Right lobe of liver (tissue), 6 donors: Measurements from ENCODE around the gene RASIP1. TPM values are rescaled to one million over a fixed set of nuclear protein-coding genes. Genes with fewer than 3 reads are reported as not detected.

ENCODE experiments used
- ATAC-seq, 4 donors: fragments of 200-7000 bp; cut with Tn5 transposase; one replicate each; pipeline ENCODE4 v1.9.1; 2020; ENCODE audit warnings: mild to moderate bottlenecking in 4 of 4, moderate library complexity in 4 of 4
- DNase-seq, 3 donors: peaks; one replicate each; pipeline ENCODE4 v3.0.0-alpha.2; 2020
- H3K27ac ChIP-seq, 3 donors: fragments of 200-600 bp; one replicate each; pipeline ENCODE4 v1.8.0; 2022
- H3K27me3 ChIP-seq, 2 donors: fragments of 200-600 bp; one replicate each; pipeline ENCODE4 v1.8.0; 2022
- H3K36me3 ChIP-seq, 4 donors: fragments of 200-600 bp; sonication (generic) in 1 of 4; one replicate each; pipeline versions ENCODE4 v1.5.1 to v1.8.0; 2017 to 2022; ENCODE audit warnings: control low read depth in 1 of 4
- H3K4me1 ChIP-seq, 4 donors: fragments of 200-600 bp; sonication (generic) in 1 of 4; one replicate each; pipeline versions ENCODE4 v1.5.1 to v1.8.0; 2017 to 2022; ENCODE audit warnings: control low read depth in 1 of 4
- H3K4me3 ChIP-seq, 3 donors: fragments of 200-600 bp; one replicate each; pipeline ENCODE4 v1.8.0; 2022
- H3K9me3 ChIP-seq, 4 donors: fragments of 200-600 bp; sonication (generic) in 1 of 4; one replicate each; pipeline versions ENCODE4 v1.5.1 to v1.8.0; 2017 to 2022; ENCODE audit warnings: control low read depth in 1 of 4
- CTCF ChIP-seq, 4 donors: fragments of 200-600 bp in 3 of 4; fragments of 450-650 bp in 1 of 4; IDR thresholded peaks; one replicate each; pipeline versions ENCODE4 v1.5.1 to v1.8.0; 2016 to 2022; ENCODE audit warnings: antibody characterized with exemption in 4 of 4, mild to moderate bottlenecking in 2 of 4
- POLR2A ChIP-seq: fragments of 450-650 bp; IDR thresholded peaks from one replicate; pipeline ENCODE4 v1.6.1; 2017; ENCODE audit warnings: antibody characterized with exemption, mild to moderate bottlenecking
- WGBS: methylation state at CpG from one replicate; pipeline ENCODE4 v1.1.6; 2018; ENCODE audit warnings: low coverage, low lambda C conversion rate; ENCODE audit not compliant: insufficient coverage; ENCODE audit errors: missing lambda C conversion rate; 5-methylcytosine and 5-hydroxymethylcytosine counted together
- intact Hi-C, 2 donors: fragments of 100-400 bp; cut with DNase I; formaldehyde crosslinking; loops; one replicate each; pipeline versions ENCODE4 v1.11.2 to v1.14.1; 2022
- total RNA-seq, 6 experiments: library from RNA; depleted of rRNA in 2 of 6; stranded (reverse); fragments of >200 nt in 2 of 6; fragmentation: NEBNext Ultra II Directional in 3 of 6; extraction: Animal tissue kit (Norgen Biotek cat#: 25700) in 3 of 6; gene quantifications; one replicate each; pipeline versions ENCODE4 v1.1.0 to v1.2.4, GENCODE V29; 2016 to 2023
- donor health status: DM: no; HTN: yes; CAD: no.
- donor health status: DM: no; HTN: no; CAD: no.
- donor health status: DM: no; HTN: no; CAD: no.
- donor health status: DM: no; HTN: yes; CAD: no.
- donor health status: DM: no; HTN: yes; CAD: no.

RASIP1 gene
- total RNA-seq, 6 experiments from 2014 or later, result 2.7 to 6.7 (median 4.9) TPM

- peaks cover 0 to 3% (median 0%) of the 10 kb centered on the region in 4 donors for H3K4me1 ChIP-seq
- no peak for ATAC-seq
- 57% methylated on average over 7 of the region's 24 CpGs for WGBS
These were observed 23.7 kb downstream of the RASIP1 start for GRCh38 chr19:48716562-48717291.

GRCh38 chr19:48715681-48716171, 24.7 kb downstream of the RASIP1 start:
- TF ChIP-seq CTCF (IDR thresholded peaks at IDR 0.05), result no peak
- no peak for TF ChIP-seq POLR2A
- Histone ChIP-seq H3K4me3 (no peak overlapping the region), H3K36me3 (no peaks in the 10 kb centered on the region), H3K27ac (no peak overlapping the region), H3K27me3 (no peaks in the 10 kb centered on the region), H3K4me1 (peaks cover 0 to 3% (median 0%) of the 10 kb centered on the region in 4 donors), H3K9me3 (no peaks in the 10 kb centered on the region)
- intact Hi-C loops, result no loop called here
- 92% methylated on average over 6 of the region's 19 CpGs for WGBS
- no peak for ATAC-seq
- no peak for DNase-seq

More at GRCh38 chr19:48716562-48717291, 23.7 kb downstream of the RASIP1 start:
- Histone ChIP-seq H3K27me3 (no peaks in the 10 kb centered on the region), H3K4me3 (no peak overlapping the region), H3K36me3 (no peaks in the 10 kb centered on the region), H3K27ac (no peak overlapping the region), H3K9me3 (no peaks in the 10 kb centered on the region)
- TF ChIP-seq POLR2A (no peak), CTCF (IDR thresholded peaks at IDR 0.05) (no peak)
- intact Hi-C loops, result no loop called here
- no peak for DNase-seq

GRCh38 chr19:48714759-48715675, 25.4 kb downstream of the RASIP1 start:
- intact Hi-C loops, result no loop called here
- TF ChIP-seq POLR2A, result no peak
- no peak for TF ChIP-seq CTCF (IDR thresholded peaks at IDR 0.05)
- no peaks in the 10 kb centered on the region for H3K36me3 ChIP-seq
- H3K4me1 ChIP-seq, result peaks cover 0 to 3% (median 0%) of the 10 kb centered on the region in 4 donors
- whole genome bisulfite sequencing, result 24% methylated on average over 11 of the region's 26 CpGs
- H3K27me3 ChIP-seq, result no peaks in the 10 kb centered on the region
- no peaks in the 10 kb centered on the region for H3K9me3 ChIP-seq
- H3K27ac ChIP-seq, result peak overlapping the region; percentile 44 to 72 (median 59)
- DNase-seq (no peak), ATAC-seq (no peak)
- H3K4me3 ChIP-seq, result peak overlapping the region; percentile 36 to 52 (median 51)

GRCh38 chr19:48713864-48714755, 26.3 kb downstream of the RASIP1 start:
- DNase-seq (peak; percentile 99), ATAC-seq (peak; percentile 90 to 95 (median 93))
- Histone ChIP-seq H3K4me1 (peaks cover 0 to 3% (median 0%) of the 10 kb centered on the region in 4 donors), H3K27ac (peak overlapping the region; percentile 44 to 72 (median 59)), H3K4me3 (peak overlapping the region; percentile 54 to 68 (median 62)), H3K36me3 (no peaks in the 10 kb centered on the region), H3K9me3 (no peaks in the 10 kb centered on the region), H3K27me3 (no peaks in the 10 kb centered on the region)
- WGBS, result under 1% methylated on average over 51 of the region's 67 CpGs
- TF ChIP-seq POLR2A, result peak; percentile 60
- TF ChIP-seq CTCF (IDR thresholded peaks at IDR 0.05), result peak in 1 of 4 donors; percentile 18
- intact Hi-C loops, result no loop called here
